SKM-1 (cell line): Measurements from ENCODE around the gene SGCG.
"Not testable (repeated sequence)": the region's sequence is repeated elsewhere in the genome, so short reads cannot be mapped to it uniquely, and the experiment has no call there.

ENCODE experiments used
- DNase-seq: peaks from one replicate; lab custom pipeline; 2025; ENCODE audit not compliant: unreplicated experiment; lab: John Stamatoyannopoulos, UW

Gene SGCG

GRCh38 chr13:23205807-23206206 is 25.0 kb downstream of the SGCG start:
- DNase-seq = no peak

- no peak for DNase-seq
Observed at GRCh38 chr13:23212671-23213070, 31.9 kb downstream of the SGCG start.

GRCh38 chr13:23231241-23231640 is 50.5 kb downstream of the SGCG start:
- DNase-seq = no peak

GRCh38 chr13:23235994-23236393 is 55.2 kb downstream of the SGCG start:
- no peak for DNase-seq

GRCh38 chr13:23243066-23243465 is 62.3 kb downstream of the SGCG start:
- DNase-seq = no peak

GRCh38 chr13:23248410-23248809 is 67.6 kb downstream of the SGCG start:
- DNase-seq = not testable (repeated sequence)

- DNase-seq = no peak
Observed at GRCh38 chr13:23254506-23254905, 73.7 kb downstream of the SGCG start.

GRCh38 chr13:23267571-23267970 is 86.8 kb downstream of the SGCG start:
- DNase-seq = no peak

GRCh38 chr13:23268441-23268840 is 87.7 kb downstream of the SGCG start:
- DNase-seq = no peak

- DNase-seq = no peak
Observed at GRCh38 chr13:23271331-23271730, 90.6 kb downstream of the SGCG start.

- no peak for DNase-seq
Observed at GRCh38 chr13:23273498-23273897, 92.7 kb downstream of the SGCG start.

- DNase-seq = no peak
Observed at GRCh38 chr13:23279321-23279720, 98.5 kb downstream of the SGCG start.

GRCh38 chr13:23288564-23288963 is 107.8 kb downstream of the SGCG start:
- DNase-seq = no peak

- no peak for DNase-seq
Observed at GRCh38 chr13:23288995-23289394, 108.2 kb downstream of the SGCG start.

GRCh38 chr13:23289917-23290357 is 109.2 kb downstream of the SGCG start:
- no peak for DNase-seq

GRCh38 chr13:23292586-23292985 is 111.8 kb downstream of the SGCG start:
- no peak for DNase-seq

GRCh38 chr13:23314837-23315236 is 134.1 kb downstream of the SGCG start:
- not testable (repeated sequence) for DNase-seq

GRCh38 chr13:23319883-23320224 is 139.1 kb downstream of the SGCG start:
- DNase-seq = no peak

- no peak for DNase-seq
Observed at GRCh38 chr13:23320926-23321534, 140.3 kb downstream of the SGCG start.

- no peak for DNase-seq
Observed at GRCh38 chr13:23321535-23322241, 140.9 kb downstream of the SGCG start.

GRCh38 chr13:23322353-23323336 is 141.9 kb downstream of the SGCG start:
- DNase-seq = no peak
